Stimulated activated CD4-positive, alpha-beta T cell treated with anti-CD3 and anti-CD28 coated beads, Interleukin-1b, Interleukin-23, amount 100 ng/mL, for 1 hour (primary cell): ENCODE results near the gene SPAG9.

Source experiments
- DNase-seq, 2 donors: peaks; one replicate each; pipeline ENCODE4 v3.0.0-alpha.2; 2020; ENCODE audit warnings: low read depth in 2 of 2

SPAG9 gene

GRCh38 chr17:50917418-50917743 lies 203.3 kb downstream of the SPAG9 start:
- DNase-seq = no peak

GRCh38 chr17:50916708-50917417 lies 203.8 kb downstream of the SPAG9 start:
- DNase-seq = no peak

- no peak for DNase-seq
These were observed 204.5 kb downstream of the SPAG9 start for GRCh38 chr17:50916026-50916707.

- no peak for DNase-seq
These were observed 206.1 kb downstream of the SPAG9 start for GRCh38 chr17:50914505-50915063.

- DNase-seq = no peak
These were observed 207.5 kb downstream of the SPAG9 start for GRCh38 chr17:50913120-50913519.
